K562 (cell line): ENCODE data around the gene WDR20. TPM values are rescaled to one million over a fixed set of nuclear protein-coding genes. Genes with fewer than 3 reads are reported as not detected.

Source experiments
- ATAC-seq: fragments of 200-7000 bp; cut with Tn5 transposase; 3 replicates; pipeline ENCODE4 v1.9.1; 2020; ENCODE audit warnings: moderate library complexity
- BruUV-seq: library from RNA; stranded (reverse); fragments of 400-500 nt; replicated peaks from 2 replicates; lab custom pipeline; 2021; lab: Mats Ljungman, UMichigan
- CTCF ChIA-PET: fragments of 300-600 bp; formaldehyde crosslinking; extraction: SDS; loops from one replicate; lab custom pipeline; 2021; ENCODE audit warnings: low intra/inter-chr PET ratio; lab: Yijun Ruan, JAX
- POLR2A ChIA-PET: fragments of 300-600, 350-650 bp; sonication (Branson Sonifier 250); formaldehyde crosslinking; extraction: SDS; loops from one replicate; lab custom pipeline; 2021; ENCODE audit warnings: antibody characterized with exemption, inconsistent platforms; lab: Yijun Ruan, JAX
- DNase-seq, 4 experiments: peaks; one replicate each; pipeline versions ENCODE4 v3.0.0 to v3.0.0-alpha.2; 2011 to 2018; ENCODE audit warnings: low spot score in 3 of 4, mixed read lengths in 3 of 4; ENCODE audit errors: extremely low read depth in 1 of 4
- FAIRE-seq: peaks from 2 replicates; lab custom pipeline; 2011; peaks lifted over from hg19 to GRCh38; lab: Jason Lieb, UNC
- H2AFZ ChIP-seq: 2 replicates; pipeline ENCODE4 v1.6.0; 2011; ENCODE audit warnings: low read depth, low read length, control low read depth, inconsistent platforms
- H3K27ac ChIP-seq: fragments of 200-600 bp; 3 replicates; pipeline ENCODE4 v1.8.0; 2011; ENCODE audit warnings: low read depth, mild to moderate bottlenecking, control low read depth, inconsistent platforms, low read length, moderate library complexity, mixed read lengths; ENCODE audit errors: extremely low read depth
- H3K27me3 ChIP-seq, 2 experiments: fragments of 300-600 bp in 1 of 2; 2 replicates in 1 of 2; 3 replicates in 1 of 2; pipeline versions ENCODE4 v1.6.0 to v1.8.0; 2011; ENCODE audit warnings: inconsistent platforms in 2 of 2, low read length in 2 of 2, mild to moderate bottlenecking in 1 of 2, mixed read lengths in 1 of 2, moderate library complexity in 1 of 2; ENCODE audit not compliant: control insufficient read depth in 2 of 2, insufficient read depth in 2 of 2
- H3K36me3 ChIP-seq: fragments of 300-600 bp; 3 replicates; pipeline ENCODE4 v1.8.0; 2011; ENCODE audit warnings: mild to moderate bottlenecking, low read length, inconsistent platforms; ENCODE audit not compliant: control insufficient read depth, insufficient read depth
- H3K4me1 ChIP-seq, 2 experiments: fragments of 200-600 bp in 1 of 2; replicated peaks in 1 of 2; 2 replicates in 1 of 2; 3 replicates in 1 of 2; pipeline versions ENCODE4 v1.5.1 to v1.8.0; 2011; ENCODE audit warnings: inconsistent platforms in 2 of 2, low read length in 2 of 2, mild to moderate bottlenecking in 1 of 2, mixed read lengths in 1 of 2, moderate library complexity in 1 of 2; ENCODE audit not compliant: control insufficient read depth in 2 of 2, insufficient read depth in 2 of 2
- H3K4me2 ChIP-seq: 2 replicates; pipeline ENCODE4 v1.6.1; 2011; ENCODE audit warnings: low read length, control low read depth, inconsistent platforms, mixed read lengths; ENCODE audit not compliant: insufficient read depth
- H3K4me3 ChIP-seq: fragments of 200-600 bp; sonication (generic), shearing (Covaris generic); 2 replicates; pipeline ENCODE4 v1.5.1; 2016; ENCODE audit warnings: control low read depth, inconsistent platforms
- H3K79me2 ChIP-seq: fragments of 200-600 bp; 3 replicates; pipeline ENCODE4 v1.8.0; 2011; ENCODE audit warnings: low read length, inconsistent platforms; ENCODE audit not compliant: control insufficient read depth, insufficient read depth
- H3K9ac ChIP-seq, 2 experiments: 2 replicates each; pipeline versions ENCODE4 v1.6.0 to v1.6.1; 2011; ENCODE audit warnings: low read depth in 2 of 2, low read length in 2 of 2, control low read depth in 1 of 2, inconsistent platforms in 1 of 2, mild to moderate bottlenecking in 1 of 2, mixed read lengths in 1 of 2; ENCODE audit not compliant: insufficient read depth in 1 of 2
- H3K9me1 ChIP-seq: one replicate; pipeline ENCODE4 v1.6.0; 2011; ENCODE audit warnings: inconsistent platforms, mild to moderate bottlenecking, low read length, moderate library complexity; ENCODE audit not compliant: control insufficient read depth, insufficient read depth
- H3K9me3 ChIP-seq: replicated peaks from 2 replicates; pipeline ENCODE4 v1.5.1; 2011; ENCODE audit warnings: low read depth, low read length, inconsistent platforms; ENCODE audit not compliant: control insufficient read depth, insufficient read depth
- H4K20me1 ChIP-seq: replicated peaks from 2 replicates; pipeline ENCODE4 v1.6.1; 2011; ENCODE audit warnings: low read length, inconsistent platforms, mixed read lengths; ENCODE audit not compliant: control insufficient read depth, insufficient read depth
- BCL6 ChIP-seq: fragments of 250-450 bp; sonication (Bioruptor Pico); IDR thresholded peaks from 2 replicates; pipeline ENCODE4 v1.4.0; 2020
- C11orf30 ChIP-seq: fragments of 450-650 bp; IDR thresholded peaks from 2 replicates; pipeline ENCODE4 v1.6.1; 2016; ENCODE audit warnings: low read depth, mild to moderate bottlenecking
- LEF1 ChIP-seq: fragments of 450-650 bp; IDR thresholded peaks from 2 replicates; pipeline ENCODE4 v1.6.1; 2016; ENCODE audit warnings: mild to moderate bottlenecking
- MAFF ChIP-seq: IDR thresholded peaks from 2 replicates; pipeline ENCODE4 v1.6.1; 2012; ENCODE audit warnings: low read length, improper control_type of control experiment
- MAFG ChIP-seq: fragments of 450-650 bp; conservative IDR thresholded peaks from 2 replicates; pipeline ENCODE4 v1.6.1; 2016; ENCODE audit warnings: missing genetic modification characterization, missing compliant biosample characterization
- MECOM ChIP-seq: fragments of 250-450 bp; sonication (Bioruptor Pico); IDR thresholded peaks from 2 replicates; pipeline ENCODE4 v1.8.0; 2022; ENCODE audit warnings: inconsistent platforms
- MEIS2 ChIP-seq: fragments of 450-650 bp; IDR thresholded peaks from 2 replicates; pipeline ENCODE4 v1.6.1; 2014; ENCODE audit warnings: mild to moderate bottlenecking; ENCODE audit not compliant: partially characterized antibody
- NFE2 ChIP-seq: IDR thresholded peaks from 2 replicates; pipeline ENCODE4 v1.6.1; 2014; ENCODE audit warnings: antibody characterized with exemption, low read depth
- OTX1 ChIP-seq: fragments of 450-650 bp; formaldehyde crosslinking; IDR thresholded peaks from 2 replicates; pipeline ENCODE4 v1.4.0; 2022; ENCODE audit warnings: mild to moderate bottlenecking
- PBX2 ChIP-seq, 2 experiments: IDR thresholded peaks in 1 of 2; conservative IDR thresholded peaks in 1 of 2; 2 replicates each; pipeline ENCODE4 v1.6.1; 2016; ENCODE audit warnings: low read depth in 2 of 2, mild to moderate bottlenecking in 1 of 2, missing compliant biosample characterization in 1 of 2, missing genetic modification characterization in 1 of 2, moderate library complexity in 1 of 2
- PKNOX1 ChIP-seq: fragments of 450-650 bp; IDR thresholded peaks from 2 replicates; pipeline ENCODE4 v1.6.1; 2016
- YY1 ChIP-seq, 3 experiments: IDR thresholded peaks; 2 replicates each; pipeline ENCODE4 v1.6.1; 2011; ENCODE audit warnings: low read length in 2 of 3, mild to moderate bottlenecking in 2 of 3, moderate library complexity in 2 of 3, borderline replicate concordance in 1 of 3, control low read depth in 1 of 3, low read depth in 1 of 3; ENCODE audit not compliant: insufficient read depth in 3 of 3, insufficient replicate concordance in 2 of 3, control insufficient read depth in 1 of 3, insufficient read length in 1 of 3; ENCODE audit errors: extremely low read depth in 1 of 3
- ZNF311 ChIP-seq: fragments of 250-450 bp; sonication (Bioruptor Pico); IDR thresholded peaks from 2 replicates; pipeline ENCODE4 v1.4.0; 2020; ENCODE audit warnings: mild to moderate bottlenecking, moderate library complexity
- ZNF316 ChIP-seq: fragments of 450-650 bp; IDR thresholded peaks from 2 replicates; pipeline ENCODE4 v1.6.1; 2016
- WGBS: fragments of 100-300 bp; shearing (Covaris generic); methylation state at CpG from one replicate; pipeline ENCODE4 v1.1.6; 2016; ENCODE audit warnings: low coverage, mixed read lengths; ENCODE audit not compliant: insufficient coverage; ENCODE audit errors: missing lambda C conversion rate; 5-methylcytosine and 5-hydroxymethylcytosine counted together
- in situ Hi-C: fragments of 300-500 bp; cut with MboI; formaldehyde crosslinking; loops from 4 replicates; pipeline ENCODE4 v1.15.0; 2018; ENCODE audit warnings: inconsistent platforms, mixed read lengths
- intact Hi-C: fragments of 100-400 bp; cut with micrococcal nuclease; formaldehyde crosslinking; loops from 2 replicates; pipeline ENCODE4 v1.14.2; 2022
- polyA plus RNA-seq, 8 experiments: library from polyadenylated mRNA; depleted of rRNA in 4 of 8; stranded (reverse) in 5 of 8; unstranded in 3 of 8; fragments of >200 nt; fragmentation: Nextera tagmentation in 2 of 8; fragmentation: Illumina TruSeq in 1 of 8; extraction: Ambion mirVana in 2 of 8; extraction: Trizol in 1 of 8; gene quantifications; 2 replicates each; pipeline versions ENCODE4 v1.2.1 to v1.2.3, GENCODE V29; 2011 to 2014; ENCODE audit warnings: inconsistent platforms in 1 of 8, missing spikeins in 1 of 8
- total RNA-seq, 7 experiments: library from RNA; depleted of rRNA in 6 of 7; stranded (reverse); fragments of >200 nt in 6 of 7; fragmentation: Illumina TruSeq in 2 of 7; extraction: Trizol in 2 of 7; gene quantifications; 2 replicates each; pipeline versions ENCODE4 v1.2.1 to v1.2.3, GENCODE V29; 2011 to 2021; ENCODE audit warnings: low replicate concordance in 1 of 7

Gene WDR20
- total and polyA plus RNA-seq, 9 of the 15 experiments (the other 6 are each of a cell fraction or from before 2014, with no cell fraction given), result 7.0 to 15.3 (median 11.8) TPM

DNA sequence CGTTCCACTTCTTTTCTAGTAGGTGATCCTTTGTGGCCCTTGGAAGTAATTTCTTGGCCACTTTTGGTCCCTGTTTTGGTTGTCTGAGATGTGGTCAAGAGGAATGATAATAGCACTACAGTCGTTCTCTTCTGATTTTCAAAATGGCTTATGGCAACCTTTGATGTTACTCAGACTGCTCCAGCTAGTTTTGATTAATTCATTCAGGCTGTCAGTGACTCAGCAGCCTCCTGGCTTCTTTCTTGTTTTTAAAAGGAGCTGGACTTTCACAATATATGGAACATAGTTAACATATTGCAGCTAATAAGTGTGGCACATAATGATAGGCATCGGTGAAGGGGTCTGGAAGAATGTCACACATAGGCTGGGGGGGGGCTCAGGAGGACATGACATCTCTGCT, 47.3 kb downstream of the WDR20 start:
- ChIA-PET POLR2A (interaction anchor here (1.1 kb wide), 1 partner anchor 10 kb away, joined by 4 read pairs; no protein-coding TSS in a partner anchor), CTCF (no interaction called here)
- Histone ChIP-seq H3K9me1 (peaks cover 3% of the 10 kb centered on the region), H3K27ac (peak overlapping the region; percentile 35; the same call in 1 of the 3 replicates), H3K27me3 (no peaks in the 10 kb centered on the region), H3K79me2 (peaks cover 72% of the 10 kb centered on the region), H2AFZ (no peak overlapping the region), H4K20me1 (peaks cover 7% of the 10 kb centered on the region), H3K4me1 (peaks cover 0 to 30% of the 10 kb centered on the region in 2 experiments; a peak in 3 of 5 replicates), H3K4me3 (no peak overlapping the region), H3K4me2 (no peak overlapping the region), H3K9ac (no peak overlapping the region; a peak in 1 of 4 replicates), H3K36me3 (no peaks in the 10 kb centered on the region; the same call in 2 of the 3 replicates), H3K9me3 (no peaks in the 10 kb centered on the region)
- in situ Hi-C loops (no loop called here), intact Hi-C loops (no loop called here)
- DNase-seq (peak in 2 of 4 experiments; percentile 15 to 29), FAIRE-seq (peak; percentile 46), ATAC-seq (peak; percentile 48)
- no TSS peak for BruUV-seq
- TF ChIP-seq MEIS2, result peak; percentile 82
- TF ChIP-seq MECOM, result no peak
- no peak for TF ChIP-seq BCL6 (CRISPR knock-in tag)
- peak; percentile 43; the same call in 1 of the 2 replicates for TF ChIP-seq C11orf30
- peak; percentile 77 for TF ChIP-seq PKNOX1
- no peak for TF ChIP-seq PBX2 (CRISPR knock-in tag; IDR thresholded peaks at IDR 0.05; ENCODE audit: low read depth)
- peak; percentile 83 for TF ChIP-seq PBX2 (tag; conservative IDR thresholded peaks at IDR 0.05; ENCODE audit: low read depth)
- peak; percentile 27 for TF ChIP-seq MAFF
- TF ChIP-seq LEF1, result peak; percentile 54; the same call in 1 of the 2 replicates
- no peak for TF ChIP-seq OTX1 (CRISPR knock-in tag)
- no peak for TF ChIP-seq ZNF311 (CRISPR knock-in tag)
- TF ChIP-seq MAFG (tag), result peak; percentile 43; the same call in 1 of the 2 replicates
- 0 out of 2 replicates have a peak, but pooled peaks have one; percentile 14 for TF ChIP-seq ZNF316
- TF ChIP-seq NFE2, result peak; percentile 72
- TF ChIP-seq YY1 (IDR thresholded peaks at IDR 0.05; ENCODE audit: borderline replicate concordance in 1 of 3, control insufficient read depth in 1 of 3, extremely low read depth in 1 of 3, insufficient read depth in 3 of 3, insufficient read length in 1 of 3, insufficient replicate concordance in 2 of 3, low read depth in 1 of 3, low read length in 2 of 3), result peak in 1 of 3 experiments; percentile 48
- 23% methylated on average over 3 of the region's 3 CpGs for WGBS
